Measurements from ENCODE around the gene KLHL40.

Gene KLHL40

DNA sequence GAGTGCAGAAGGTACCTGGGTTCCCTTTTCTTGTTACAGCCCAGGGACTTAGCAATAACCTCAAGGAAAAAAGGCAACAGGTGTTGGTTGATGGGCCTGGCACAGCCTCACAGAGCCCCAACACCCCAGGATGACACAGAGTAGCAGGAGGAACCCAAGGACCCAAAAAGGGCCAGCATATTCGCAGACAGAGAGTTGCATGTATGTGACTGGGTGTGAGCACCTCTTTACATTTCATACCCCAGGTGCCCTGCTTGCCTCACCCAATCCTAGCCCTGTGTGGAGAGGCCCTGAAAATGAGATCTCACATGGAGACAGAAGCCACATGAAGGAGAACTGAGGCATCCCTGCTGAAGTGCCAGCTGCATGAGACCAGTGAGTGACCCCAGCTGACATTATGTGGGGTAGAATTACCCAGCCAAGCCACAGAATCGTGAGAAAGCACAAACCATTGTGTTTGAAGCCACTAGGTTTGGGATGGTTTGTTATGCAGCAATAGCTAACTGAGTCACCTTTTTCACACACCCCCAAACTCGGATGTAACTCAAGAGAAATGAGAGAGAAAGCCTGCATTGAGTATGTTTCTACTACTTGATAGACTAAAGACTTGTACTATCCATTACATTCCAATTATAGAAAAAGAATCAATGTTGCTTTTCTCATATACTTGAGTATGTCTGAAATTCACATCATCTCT is 43.5 kb downstream of the KLHL40 start:
- no peak for DNase-seq

DNA sequence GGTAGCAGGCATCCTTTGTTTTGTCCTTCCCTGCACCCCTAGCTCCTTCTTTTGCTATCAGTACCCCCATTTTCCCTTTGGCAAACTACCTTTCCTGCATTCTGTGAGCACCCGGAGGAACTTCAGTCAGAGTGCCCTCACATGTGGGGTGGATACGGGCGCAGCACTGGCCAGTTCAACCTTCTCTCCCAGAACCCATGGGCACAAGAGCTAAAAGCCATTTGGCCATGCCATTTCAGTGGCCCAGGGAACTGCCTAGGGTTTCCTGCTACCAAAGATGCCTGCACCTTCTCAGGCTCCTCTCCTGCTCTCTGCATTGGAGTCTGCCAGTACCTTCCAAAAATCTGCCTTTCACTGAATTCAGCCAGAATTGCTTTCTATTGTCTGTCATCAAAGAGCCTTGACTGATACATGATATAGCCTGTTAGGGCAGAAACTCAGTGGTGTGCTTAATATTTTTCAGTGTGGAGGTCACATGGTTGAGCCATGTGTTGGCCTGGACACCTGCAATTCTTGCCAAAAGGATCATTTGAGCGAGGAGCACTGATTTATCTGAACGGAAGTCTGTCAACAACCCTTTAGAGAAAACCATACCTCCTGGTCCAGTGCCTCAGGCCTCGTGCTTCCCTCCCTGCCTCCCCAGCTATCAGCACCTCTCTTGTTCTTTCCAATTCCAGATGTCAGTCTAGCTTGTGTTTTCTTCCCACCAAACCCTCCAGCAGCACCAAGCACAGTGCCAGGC is 44.2 kb downstream of the KLHL40 start:
- DNase-seq: no peak

DNA sequence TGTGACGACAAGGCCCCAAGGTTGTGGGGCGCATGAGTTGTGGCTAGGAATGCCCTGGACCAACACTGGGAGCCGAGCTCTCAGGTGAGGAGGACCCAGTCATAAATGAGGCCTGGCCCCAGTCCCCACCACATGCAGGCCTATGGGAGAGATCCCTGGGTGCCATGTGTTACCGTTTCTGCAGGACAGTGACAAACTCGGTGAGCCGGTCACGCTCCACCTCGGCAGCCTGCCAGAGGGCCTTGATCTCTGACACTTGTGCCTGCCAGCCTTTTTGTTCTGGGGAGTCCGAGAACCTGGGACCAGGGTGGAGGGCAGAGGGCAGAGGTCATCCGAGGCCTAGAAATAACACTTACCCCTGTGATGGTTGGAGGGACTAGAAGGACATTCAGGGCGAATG is 45.0 kb downstream of the KLHL40 start:
- DNase-seq: no peak

DNA sequence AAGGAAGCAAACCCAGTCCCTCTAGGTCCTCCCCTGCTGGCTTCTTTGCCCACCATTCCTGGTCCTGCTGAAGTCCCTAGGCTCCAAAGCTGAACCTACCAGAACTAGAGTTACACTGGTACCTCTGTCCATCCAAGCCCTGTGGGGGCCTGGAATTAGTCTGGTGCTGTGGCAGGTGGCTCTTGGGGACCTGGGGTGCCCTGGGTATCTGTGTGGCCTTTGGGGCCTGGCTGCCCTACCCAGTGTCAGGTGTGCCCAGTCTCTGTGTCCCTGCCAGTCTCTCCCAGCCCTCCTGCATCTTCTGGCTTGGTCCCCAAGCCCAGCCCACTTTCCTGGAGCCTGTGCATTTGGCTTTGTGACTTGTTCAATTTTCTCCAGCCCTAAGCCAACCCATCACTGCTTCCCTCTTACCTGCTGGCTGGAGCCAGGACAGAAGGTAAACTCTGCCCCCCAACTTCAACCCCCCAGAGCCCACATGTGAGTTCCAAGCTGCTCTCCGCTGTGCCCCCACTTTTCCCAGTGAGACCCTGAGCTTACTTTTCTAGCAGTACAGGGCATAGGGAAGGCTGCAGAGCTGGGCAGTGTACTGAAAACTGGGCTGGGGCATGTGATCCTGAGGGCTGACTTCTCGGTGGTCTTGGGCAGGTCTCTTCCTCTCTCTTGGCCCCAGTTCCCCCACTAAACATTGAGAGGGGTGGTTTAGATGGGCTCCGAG is 45.5 kb downstream of the KLHL40 start:
- DNase-seq: no peak

DNA sequence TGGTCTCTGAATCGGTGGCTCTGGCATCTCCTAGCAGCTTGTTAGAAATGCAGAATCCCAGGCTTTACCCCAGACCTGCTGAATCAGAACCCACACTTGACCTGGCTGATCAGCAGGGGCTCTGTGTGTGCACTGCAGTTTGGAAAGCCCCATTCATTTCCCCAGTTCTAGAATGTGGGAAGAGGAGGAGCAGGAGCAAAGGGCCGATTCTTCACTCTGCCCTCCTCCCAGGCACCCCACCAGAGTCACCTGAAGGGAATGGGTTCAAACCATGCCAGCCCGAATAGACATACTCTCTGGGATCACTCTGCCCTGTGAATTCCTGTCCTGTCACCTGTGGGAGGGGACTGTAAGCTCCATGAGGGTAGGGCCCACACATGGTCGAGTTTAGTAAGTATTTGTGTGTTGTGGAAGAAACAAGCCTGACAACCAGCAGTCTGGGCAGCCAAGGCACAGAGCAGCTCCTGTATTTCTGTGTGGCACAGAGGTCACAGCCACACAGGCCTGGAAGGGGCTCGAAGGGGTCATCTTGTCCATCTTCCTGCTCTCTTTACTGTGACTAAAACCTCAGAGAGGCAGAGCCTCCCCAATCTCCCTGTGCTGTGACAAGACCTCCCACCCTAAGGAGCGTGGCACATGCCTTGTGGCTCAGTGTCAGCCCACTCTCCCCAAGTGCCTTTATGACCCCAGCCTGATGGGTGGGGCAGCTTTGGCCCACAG is 46.3 kb downstream of the KLHL40 start:
- no peak for DNase-seq

DNA sequence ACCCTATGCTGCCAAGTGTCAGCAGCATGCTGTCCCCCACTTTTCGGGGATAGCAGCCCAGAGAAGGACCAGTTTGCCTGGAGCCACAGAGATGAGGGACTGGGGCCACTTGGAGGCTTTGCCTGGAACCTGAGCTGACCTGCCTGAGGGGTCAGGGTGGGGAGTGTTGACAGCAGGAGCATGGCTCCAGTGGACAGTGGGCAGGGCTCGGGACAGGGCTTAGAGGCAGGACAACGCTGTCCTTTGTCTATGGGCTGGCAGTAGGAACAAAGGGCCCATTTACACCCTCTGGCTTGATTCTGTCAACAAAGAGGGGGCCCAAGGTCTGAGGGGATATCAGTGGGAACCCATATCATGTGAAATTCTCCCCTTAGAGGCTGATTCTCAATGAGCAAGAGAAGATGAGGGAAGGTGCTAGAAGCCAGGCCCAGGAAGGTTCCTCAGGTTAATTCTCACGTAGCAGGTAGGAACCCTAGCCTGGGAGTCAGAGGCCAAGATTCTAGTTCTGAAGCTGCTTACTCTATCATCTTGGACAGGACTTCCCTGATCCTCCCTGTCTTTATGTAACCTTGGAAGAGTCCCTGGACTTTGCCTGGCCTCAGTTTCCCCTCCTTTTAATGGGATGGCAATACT is 47.0 kb downstream of the KLHL40 start:
- DNase-seq: no peak

DNA sequence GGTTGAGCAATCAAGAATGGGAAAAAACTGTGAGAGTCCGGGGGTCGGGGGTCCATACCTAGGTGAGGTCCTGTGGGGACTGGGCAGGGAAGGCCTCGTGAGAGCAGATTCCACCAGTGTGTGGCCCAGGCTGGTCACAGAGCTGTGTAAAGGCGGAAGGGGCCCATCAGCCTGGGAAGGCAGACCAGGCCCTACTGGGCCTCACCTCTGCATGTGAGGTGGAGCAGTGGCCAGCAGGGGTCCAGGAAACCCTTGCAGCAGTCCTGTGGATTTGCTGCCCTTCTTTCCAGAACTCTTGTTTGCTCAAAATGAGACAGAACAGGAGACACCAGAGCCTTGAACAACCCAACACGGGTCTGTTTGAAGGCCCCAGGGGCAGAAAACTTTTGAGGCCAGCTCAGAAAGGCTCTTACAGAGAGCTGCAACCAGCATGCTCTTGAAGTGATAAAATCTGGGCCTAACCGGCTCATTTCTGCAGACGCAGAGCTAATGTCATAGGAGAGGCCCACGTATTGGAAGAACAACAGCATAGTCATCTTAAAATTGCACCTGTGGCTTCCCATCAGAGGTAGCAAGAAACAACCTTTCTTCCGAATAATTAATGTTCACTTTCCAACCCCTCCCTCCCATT is 47.6 kb downstream of the KLHL40 start:
- no peak for DNase-seq

DNA sequence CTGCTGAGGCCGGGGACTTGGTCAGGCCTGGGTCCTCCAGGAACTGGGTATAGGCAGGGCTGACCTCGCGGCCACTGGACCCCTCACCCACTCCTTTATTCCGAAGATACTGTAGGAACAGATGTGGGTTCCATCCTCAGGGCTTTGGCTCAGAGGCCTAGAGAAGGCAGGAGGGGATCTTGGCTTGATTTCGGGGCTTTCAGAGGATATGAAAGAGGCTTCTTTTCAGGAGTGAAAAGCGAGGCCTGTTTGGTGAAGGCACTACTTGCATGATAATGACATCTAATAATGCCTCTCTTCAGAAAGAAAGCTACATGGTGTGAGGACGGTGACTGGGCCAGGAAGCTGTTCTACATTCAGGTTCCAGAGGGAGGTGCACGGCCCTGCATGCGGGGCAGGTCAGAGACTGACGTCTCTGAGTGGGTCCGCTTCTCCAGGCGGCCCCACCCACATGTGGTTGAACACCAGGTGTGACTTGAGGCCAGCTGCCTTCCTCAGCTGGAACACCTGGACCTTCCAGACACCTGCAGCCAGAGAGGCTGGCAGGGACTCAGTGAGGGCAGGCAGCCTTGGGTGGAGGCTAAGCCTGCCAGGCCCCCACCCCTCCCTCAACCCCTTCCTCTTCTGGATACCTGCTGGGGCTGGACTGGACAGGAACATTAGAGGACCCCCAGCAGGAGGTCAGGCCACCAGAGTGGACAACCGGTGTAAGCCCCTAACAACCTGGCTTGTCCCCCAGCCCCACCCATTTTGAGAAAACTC is 48.3 kb downstream of the KLHL40 start:
- no peak for DNase-seq

DNA sequence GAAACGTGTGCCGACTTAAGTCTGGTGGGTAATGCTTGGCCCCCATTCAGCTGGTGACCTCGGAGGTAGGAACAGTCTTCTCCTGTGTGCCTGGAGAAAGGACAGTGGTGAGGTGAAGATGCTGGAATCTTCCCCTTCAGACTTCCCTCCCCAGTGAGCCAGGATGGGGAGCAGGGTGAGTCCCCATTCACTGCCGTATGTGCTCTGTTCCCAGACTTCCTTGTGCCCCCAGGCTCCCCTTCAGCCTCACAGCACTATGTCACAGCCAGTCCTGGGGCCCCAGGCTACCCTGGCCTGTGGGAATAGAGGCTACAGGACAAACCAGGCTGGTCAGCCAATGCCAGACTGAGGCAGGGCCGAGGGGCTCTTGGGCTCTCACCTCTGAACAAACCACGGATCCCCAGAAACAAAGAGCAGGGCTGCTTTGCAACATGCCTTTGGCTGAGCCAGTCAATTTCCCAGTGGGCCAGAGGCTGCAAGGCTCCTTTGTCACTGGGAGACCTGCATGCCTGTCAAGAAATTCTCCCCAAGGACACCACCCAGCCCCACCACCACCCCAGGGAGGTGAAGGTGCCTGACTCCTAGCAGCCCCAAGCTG is 49.0 kb downstream of the KLHL40 start:
- DNase-seq: no peak

DNA sequence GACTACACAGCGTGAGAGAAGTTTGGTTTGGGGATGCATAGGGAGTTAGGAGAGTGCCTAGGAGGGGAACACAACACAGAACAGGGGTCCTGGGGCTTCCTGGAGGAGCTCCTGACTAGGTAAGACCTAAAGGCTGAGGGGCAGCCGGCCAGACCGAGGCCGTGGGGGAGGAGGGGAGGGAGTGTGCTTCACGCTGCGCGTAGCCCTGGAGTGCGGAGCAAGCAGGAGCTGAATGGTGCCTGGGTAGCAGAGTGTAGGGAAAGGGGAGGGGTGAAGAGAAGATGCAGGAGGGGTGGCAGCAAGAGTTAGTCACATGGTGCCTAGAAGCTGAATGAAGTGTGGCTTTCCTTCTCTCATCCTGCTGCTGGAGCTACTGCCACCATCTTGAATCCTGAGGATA is 49.7 kb downstream of the KLHL40 start:
- DNase-seq: no peak

DNA sequence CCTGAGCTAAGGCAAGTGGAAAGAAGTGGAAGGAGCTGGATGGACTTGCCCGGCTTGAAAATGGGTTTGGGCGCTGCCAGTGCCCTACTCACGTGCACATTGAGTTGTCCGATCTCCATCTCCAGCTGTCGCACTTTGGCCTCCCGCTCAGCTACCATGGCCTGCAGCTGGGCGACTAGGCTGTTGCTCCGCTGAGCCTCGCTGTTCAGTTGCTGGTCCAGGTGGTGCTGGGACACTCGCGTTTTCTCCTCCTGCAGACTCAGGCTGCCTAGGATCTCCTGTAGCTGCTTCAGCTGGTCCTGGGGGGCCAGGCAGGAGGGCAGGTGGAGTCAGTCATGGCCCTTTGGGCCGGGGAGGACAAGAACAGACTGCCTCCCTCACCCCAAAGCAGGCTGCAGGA is 50.3 kb downstream of the KLHL40 start:
- no peak for DNase-seq

DNA sequence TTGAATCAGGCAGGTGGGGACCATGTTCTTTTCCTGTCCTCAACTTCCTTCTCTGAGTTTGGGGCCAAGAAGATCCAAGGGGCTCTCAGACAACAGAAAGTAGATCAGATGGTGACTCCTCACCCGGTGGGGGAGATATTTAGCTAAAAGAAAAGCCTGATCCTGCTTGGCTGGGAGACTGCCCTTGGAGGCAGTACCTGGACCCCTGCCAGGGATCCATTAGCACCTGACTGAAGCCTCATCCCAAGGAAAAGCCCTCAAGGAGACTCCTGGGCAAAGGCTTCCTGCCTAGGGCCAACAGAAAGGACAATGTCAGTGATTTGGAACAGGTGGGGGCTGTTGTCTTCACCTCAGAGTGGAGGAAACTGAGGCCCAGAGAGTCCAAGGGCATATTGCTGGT is 50.7 kb downstream of the KLHL40 start:
- no peak for DNase-seq

DNA sequence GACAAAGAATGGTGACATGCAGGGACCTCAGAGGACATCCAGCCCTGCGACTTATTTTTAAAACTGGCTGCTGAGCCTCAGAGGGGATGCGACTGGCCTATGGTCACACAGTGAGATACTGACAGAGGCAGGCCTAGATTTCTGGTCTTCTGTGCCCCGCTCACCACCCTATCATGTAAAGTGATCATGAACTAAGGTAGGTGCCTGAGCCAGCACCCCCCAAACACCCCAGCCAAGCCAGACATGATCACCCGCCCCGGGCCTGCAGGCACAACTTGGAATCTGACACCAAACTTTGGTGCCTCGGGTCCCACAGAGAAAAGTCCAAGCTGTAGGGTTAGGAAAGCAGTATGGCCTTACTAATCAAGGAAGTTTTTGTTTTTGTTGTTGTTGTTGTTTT is 51.2 kb downstream of the KLHL40 start:
- no peak for DNase-seq

DNA sequence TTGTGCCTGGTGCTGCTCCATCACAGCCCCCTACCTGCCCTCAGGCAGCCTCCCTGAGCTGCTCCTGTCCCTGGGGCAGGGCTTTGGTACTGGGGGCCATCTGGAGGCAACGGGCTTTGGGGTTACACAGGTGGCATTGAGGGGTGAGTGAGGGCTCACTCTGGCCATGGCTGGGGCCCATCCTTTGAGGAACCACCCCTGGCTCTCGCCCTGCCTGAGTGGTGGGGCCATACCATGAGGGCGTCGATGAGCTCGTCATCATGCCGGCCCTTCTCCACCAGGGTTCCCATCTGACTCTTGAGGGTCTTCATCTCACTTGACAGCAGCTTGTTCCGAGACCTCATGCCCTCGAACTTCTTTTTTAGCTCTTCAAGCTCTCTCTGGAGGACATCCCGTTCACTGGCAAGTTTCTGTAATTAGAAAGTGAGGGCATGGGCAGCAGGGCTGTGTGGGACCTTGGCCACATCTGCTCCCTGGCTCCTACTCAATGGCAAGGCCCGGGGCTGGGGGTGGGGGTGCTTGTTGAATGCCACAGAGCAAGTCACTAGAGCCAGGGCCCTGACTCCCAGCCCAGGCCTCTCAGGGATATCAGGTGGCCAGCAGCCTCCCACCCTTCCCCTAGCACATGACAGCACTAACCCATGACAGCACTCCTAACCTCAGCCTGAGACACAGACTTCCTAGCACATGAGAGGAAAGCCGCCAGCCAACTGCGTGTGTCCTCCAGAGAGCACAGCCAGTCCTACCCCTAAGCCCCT is 54.2 kb downstream of the KLHL40 start:
- peak; percentile 23 for DNase-seq

DNA sequence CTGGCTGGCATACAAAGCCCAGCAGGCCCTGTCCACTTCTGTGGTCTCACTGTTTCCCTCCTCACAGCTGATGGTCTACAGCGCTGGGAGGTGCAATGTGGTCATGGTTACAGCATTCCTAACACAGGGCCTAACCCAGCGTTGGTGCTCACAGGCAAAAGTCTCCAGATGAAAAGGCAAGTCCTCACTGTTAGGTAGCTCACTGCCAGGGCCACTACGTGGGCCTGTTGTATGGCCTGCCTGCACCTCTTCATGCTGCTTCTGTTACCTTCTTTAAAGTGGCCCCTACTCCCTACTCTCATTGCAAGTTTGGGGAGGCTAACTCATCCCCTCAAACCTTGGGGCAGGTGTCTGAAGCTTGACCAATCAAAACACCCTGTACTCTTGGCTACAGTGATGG is 56.5 kb downstream of the KLHL40 start:
- no peak for DNase-seq

All from suppressor macrophage treated with lipopolysaccharide for 4 hours (primary cell).